Myocyte (in vitro differentiated cells): ENCODE results near the gene RAD51B. TPM values are rescaled to one million over a fixed set of nuclear protein-coding genes. Genes with fewer than 3 reads are reported as not detected.

Source experiments
- DNase-seq: peaks from one replicate; pipeline ENCODE4 v3.0.0-alpha.2; 2012; ENCODE audit warnings: low read depth
- total RNA-seq: library from RNA; depleted of rRNA; stranded (reverse); fragments of >200 nt; gene quantifications from 2 replicates; pipeline ENCODE4 v1.2.3, GENCODE V29; 2014

RAD51B gene
- total RNA-seq, 1 donor from 2014 or later, result 70.0 TPM

GRCh38 chr14:68370057-68370360, 550.4 kb downstream of the RAD51B start:
- DNase-seq, result no peak

GRCh38 chr14:68372368-68372767, 552.8 kb downstream of the RAD51B start:
- DNase-seq, result no peak

- no peak for DNase-seq
Measured at GRCh38 chr14:68373124-68373646, 553.6 kb downstream of the RAD51B start.

- no peak for DNase-seq
Measured at GRCh38 chr14:68373847-68374444, 554.4 kb downstream of the RAD51B start.

GRCh38 chr14:68374682-68375081, 555.1 kb downstream of the RAD51B start:
- no peak for DNase-seq

- no peak for DNase-seq
Measured at GRCh38 chr14:68375376-68375775, 555.8 kb downstream of the RAD51B start.

GRCh38 chr14:68376067-68376779, 556.6 kb downstream of the RAD51B start:
- DNase-seq, result peak; percentile 84

- no peak for DNase-seq
Measured at GRCh38 chr14:68377006-68377405, 557.4 kb downstream of the RAD51B start.

GRCh38 chr14:68377459-68377858, 557.9 kb downstream of the RAD51B start:
- DNase-seq, result no peak

GRCh38 chr14:68379510-68380328, 560.1 kb downstream of the RAD51B start:
- DNase-seq, result peak; percentile 47

- no peak for DNase-seq
Measured at GRCh38 chr14:68380329-68380741, 560.8 kb downstream of the RAD51B start.

GRCh38 chr14:68384335-68384734, 564.8 kb downstream of the RAD51B start:
- no peak for DNase-seq

- no peak for DNase-seq
Measured at GRCh38 chr14:68384881-68385280, 565.3 kb downstream of the RAD51B start.

- DNase-seq, result no peak
Measured at GRCh38 chr14:68386446-68386845, 566.9 kb downstream of the RAD51B start.

- DNase-seq, result no peak
Measured at GRCh38 chr14:68386950-68387779, 567.6 kb downstream of the RAD51B start.

- DNase-seq, result no peak
Measured at GRCh38 chr14:68389943-68390342, 570.4 kb downstream of the RAD51B start.

GRCh38 chr14:68390741-68391140, 571.2 kb downstream of the RAD51B start:
- DNase-seq, result no peak

GRCh38 chr14:68391311-68392014, 571.9 kb downstream of the RAD51B start:
- DNase-seq, result no peak

- no peak for DNase-seq
Measured at GRCh38 chr14:68392393-68393141, 573.0 kb downstream of the RAD51B start.

- no peak for DNase-seq
Measured at GRCh38 chr14:68393259-68393658, 573.7 kb downstream of the RAD51B start.
